GM19324 (cell line): ENCODE measurements around the gene ARMH3.

Experiments
- ATAC-seq: cut with Tn5 transposase; IDR thresholded peaks from one replicate; pipeline ENCODE4 v1.9.1; 2021; ENCODE audit warnings: mild to moderate bottlenecking, moderate library complexity; ENCODE audit not compliant: unreplicated experiment, low FRiP score

Gene ARMH3

GRCh38 chr10:101816376-101816775, 239.6 kb downstream of the ARMH3 start:
- no peak for ATAC-seq

- ATAC-seq, result no peak
Measured at GRCh38 chr10:101814466-101815071, 241.4 kb downstream of the ARMH3 start.

- no peak for ATAC-seq
Measured at GRCh38 chr10:101812606-101813005, 243.4 kb downstream of the ARMH3 start.

- ATAC-seq, result no peak
Measured at GRCh38 chr10:101807158-101807557, 248.8 kb downstream of the ARMH3 start.

- ATAC-seq, result no peak
Measured at GRCh38 chr10:101803511-101803910, 252.5 kb downstream of the ARMH3 start.

- ATAC-seq, result no peak
Measured at GRCh38 chr10:101797403-101798059, 258.4 kb downstream of the ARMH3 start.
